Measurements from ENCODE around the gene EEFSEC.
"Not testable (repeated sequence)": the region's sequence is repeated elsewhere in the genome, so short reads cannot be mapped to it uniquely, and the experiment has no call there.

The EEFSEC gene

DNA sequence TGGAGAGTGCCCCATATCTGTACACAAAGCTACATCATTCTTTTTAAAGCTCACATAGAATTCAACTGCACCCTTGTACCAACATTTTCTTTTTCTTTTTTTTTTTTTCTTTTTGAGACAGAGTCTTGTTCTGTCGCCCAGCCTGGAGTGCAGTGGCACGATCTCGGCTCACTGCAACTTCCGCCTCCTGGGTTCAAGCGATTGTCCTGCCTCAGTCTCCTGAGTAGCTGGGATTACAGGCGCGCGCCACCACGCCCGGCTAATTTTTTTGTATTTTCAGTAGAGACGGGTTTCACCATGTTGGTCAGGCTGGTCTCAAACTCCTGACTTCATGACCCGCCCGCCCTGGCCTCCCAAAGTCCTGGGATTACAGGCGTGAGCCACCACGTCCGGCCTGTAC is 1.1 kb downstream of the EEFSEC start:
- DNase-seq = not testable (repeated sequence)

DNA sequence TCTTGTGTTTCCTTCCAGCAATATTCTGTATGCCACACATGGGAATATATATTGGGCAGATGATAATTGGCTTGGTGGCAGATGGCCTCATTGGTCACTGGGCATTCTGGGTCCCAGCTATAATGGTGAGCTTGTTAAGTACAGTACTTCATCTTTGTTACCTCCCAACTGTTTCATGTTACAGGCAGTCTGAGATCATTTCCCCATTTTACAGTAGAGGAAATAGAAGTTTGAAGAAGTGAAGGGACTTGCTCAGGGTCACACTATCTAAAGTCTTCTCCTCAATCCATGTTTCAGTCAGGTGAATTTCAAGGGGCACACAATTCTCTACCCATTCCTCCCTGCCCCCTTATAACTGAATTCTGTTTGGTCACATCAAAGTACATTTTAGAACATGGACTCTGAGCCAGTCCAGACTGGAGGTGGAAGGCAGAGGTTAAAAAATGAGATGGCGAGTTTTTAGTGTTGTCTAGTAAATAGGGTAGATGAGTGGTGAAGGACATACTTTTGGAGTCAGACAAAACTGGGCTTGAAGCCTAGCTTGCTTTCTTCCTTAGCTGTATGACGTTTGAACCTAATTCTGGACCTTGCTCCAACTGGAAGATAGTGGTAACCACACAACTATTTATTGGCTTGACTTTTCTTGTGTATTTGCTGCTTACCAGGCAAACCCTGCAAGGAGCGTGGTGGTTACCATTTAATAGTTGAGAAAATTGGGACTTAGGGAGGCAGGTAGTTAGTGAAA is 2.5 kb downstream of the EEFSEC start:
- no peak for DNase-seq

DNA sequence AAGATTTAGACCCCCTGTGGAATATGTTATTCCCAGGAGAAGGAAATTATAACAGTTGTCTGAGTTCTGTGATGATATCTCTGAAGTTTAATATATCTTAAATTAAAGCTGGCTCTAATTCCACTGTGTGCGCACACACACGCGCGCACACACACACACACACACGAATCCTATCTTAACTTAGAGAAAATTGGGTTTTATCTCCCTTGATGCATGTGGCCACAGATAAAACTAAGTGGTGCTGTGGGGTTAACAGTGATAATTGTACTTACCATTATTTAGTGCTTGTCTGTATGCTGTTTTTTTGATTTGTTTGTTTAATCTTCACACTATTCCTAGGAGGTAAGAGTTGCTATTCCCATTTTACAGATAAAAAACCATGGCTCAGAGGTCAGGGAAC is 7.4 kb downstream of the EEFSEC start:
- no peak for DNase-seq

DNA sequence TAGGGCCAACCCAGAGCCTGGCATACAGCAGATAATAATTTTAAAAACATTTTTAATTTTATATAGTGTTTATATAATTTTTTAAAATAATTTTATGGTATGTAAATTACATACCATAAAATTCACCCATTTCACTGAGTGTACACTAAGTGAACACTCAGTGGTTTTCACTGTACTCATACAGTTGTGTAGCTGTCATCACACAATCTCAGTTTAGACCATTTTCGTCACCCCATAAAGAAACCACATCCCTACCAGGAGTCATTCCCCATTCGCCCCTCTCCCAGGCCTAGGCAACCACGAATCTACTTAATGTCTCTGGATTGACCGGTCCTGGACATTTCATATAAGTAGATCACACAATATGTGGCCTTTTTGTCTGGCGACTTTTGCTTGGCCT is 10.2 kb downstream of the EEFSEC start:
- no peak for DNase-seq

DNA sequence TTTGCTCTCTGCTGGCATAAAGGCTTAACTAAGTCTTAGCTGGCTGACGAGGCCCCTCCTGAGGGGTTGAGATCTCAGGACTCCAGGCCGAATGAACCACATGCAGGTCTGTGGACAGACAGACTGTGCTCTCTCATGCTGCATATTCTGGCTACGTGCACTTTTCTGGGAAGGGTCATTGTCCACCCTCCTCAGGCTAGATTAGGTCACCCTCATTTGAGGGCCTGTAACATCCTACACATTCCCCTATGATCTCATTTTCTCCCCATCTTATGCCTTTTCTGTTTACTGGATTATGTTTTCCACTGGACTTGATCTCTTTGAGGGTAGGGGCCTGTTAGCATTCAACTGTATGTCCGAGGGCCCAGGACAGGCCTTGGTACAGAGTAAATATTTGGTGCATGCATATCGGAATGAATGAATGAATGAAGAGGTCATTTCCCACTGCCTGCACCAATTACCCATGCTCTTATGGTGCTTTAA is 13.7 kb downstream of the EEFSEC start:
- no peak for DNase-seq

DNA sequence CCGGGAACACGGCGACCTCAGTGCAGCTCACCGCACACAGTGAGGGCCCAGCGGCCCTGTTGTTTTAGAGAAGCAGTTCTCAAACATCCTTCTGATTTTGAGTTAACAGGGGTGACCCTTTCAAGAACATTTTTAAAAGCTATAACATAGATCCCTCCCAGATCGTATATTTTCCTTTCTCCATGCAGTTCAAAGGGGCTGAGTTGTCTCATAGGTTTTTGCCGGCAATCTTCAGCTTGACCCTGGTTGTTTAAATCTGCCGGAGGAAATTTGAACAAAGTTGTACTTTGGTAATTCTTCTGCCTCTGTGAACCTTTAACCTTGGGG is 14.3 kb downstream of the EEFSEC start:
- DNase-seq = no peak

DNA sequence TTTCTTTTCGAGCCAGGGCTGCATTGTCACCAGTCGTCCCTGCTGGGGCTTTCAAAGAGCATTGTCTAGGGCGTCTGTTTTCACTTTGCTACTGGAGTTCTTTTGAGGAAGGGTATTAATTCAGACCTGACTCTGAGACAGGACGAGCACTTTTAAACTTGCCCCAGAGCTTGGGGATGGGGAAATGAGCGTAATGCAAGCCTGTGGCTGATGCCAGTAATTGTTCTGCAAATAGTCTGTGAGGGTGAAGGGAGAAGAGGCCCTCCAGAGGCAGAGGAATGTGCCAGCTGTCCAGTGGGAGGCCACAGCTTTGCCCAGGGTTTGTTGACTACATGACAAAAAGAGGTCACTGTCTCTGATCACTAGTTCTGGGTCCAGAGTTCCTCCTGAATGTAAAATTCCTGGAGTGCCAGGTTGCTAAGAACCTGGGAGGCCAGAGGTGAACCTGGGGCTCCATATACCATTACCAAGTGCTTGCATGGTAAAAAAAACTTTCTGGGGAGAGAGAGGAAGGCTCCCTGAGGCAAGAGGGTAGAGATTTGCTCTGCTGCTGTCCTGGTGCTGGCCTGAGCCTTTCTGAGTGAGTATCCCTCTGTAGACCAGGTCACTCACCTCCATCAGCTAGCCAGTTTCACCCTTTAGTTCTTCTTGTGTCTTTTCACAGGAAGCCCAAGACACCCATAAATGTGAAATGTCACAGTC is 14.8 kb downstream of the EEFSEC start:
- DNase-seq = no peak

DNA sequence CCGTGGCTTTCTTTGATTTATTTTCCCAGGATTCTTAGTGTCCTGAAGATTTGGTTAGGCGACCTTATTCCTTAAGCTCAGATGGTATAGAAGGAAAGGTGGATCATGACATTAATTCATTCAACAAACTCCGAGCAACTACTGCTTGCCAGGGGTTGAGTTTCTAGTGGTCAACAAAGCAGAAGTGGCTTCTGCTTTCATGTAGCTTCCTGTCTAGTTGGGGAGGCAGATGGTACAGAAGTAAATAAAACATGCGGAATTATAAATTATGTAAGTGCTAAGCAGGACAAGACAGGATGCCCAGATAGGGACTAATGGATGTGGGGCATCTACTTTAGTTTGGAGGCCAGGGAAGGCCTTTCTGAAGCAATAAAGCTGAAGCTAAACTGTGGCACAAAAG is 15.6 kb downstream of the EEFSEC start:
- no peak for DNase-seq

DNA sequence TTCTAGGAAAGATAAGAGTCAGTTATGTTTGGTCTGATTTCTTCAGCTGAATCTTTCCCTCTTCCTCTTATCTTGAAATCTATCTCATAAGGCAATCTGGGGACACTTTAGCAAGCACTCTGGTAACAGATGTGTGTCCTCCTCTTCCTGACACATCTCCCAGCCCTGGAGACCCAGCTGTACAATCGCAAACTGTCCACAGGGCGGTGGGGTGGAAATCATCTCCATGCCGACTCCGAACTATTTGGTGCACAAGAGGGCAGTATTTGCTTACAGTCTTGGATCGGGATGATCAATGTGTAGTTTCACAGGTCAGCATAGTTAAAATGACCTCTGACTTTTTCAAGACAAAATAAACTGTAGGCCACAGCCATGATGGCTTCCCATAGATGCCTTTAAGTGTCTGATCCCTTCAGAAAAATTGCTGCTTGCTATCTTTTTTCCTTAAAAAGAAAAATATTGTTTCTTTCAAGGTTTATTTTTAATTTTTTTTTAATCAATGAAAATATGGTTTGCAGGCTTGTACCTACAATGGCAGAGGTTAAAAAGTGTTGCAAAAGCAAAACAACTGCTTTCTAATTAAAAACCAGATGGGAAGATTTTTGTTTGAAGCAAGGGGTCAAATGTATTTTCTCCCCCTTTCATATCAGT is 17.7 kb downstream of the EEFSEC start:
- no peak for DNase-seq

DNA sequence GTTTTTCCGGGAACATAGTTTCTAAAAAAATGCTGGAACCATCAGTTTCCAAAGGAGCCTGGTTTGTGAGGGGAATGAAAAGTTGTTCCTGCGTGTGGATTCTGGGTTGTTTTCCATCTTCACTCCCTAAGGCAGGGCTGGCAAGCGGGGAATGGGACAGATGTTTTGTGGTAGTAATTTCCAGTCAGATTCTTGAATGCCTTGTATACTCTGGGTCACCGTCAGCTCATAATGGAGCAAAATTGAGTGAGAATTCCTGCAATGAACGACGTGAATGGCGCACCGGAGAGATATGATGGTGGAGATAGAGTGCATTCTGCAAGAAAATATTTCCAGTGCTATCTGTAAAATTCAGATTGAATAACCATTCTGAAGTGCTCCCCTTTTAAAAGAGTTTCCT is 19.9 kb downstream of the EEFSEC start:
- DNase-seq = no peak

DNA sequence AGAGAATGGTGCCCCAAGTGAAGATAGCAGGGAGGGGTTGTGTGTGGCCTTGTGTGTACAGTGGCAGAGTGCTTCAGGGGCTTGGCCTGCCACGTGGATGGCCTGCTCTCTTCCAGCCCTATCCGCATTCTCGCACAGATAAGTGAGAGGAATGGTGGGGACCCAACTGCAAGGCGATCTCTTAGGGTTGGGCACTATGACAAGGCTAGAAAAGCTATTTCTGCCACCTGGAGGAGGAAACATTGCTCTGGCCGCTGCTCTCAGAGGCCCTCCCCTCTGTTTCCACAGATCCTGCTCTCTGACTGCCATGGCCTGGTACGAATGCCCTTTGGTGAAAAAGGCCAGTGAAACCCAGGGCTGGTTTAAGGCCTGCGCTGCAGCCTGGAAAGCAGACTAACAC is 20.6 kb downstream of the EEFSEC start:
- DNase-seq = no peak

DNA sequence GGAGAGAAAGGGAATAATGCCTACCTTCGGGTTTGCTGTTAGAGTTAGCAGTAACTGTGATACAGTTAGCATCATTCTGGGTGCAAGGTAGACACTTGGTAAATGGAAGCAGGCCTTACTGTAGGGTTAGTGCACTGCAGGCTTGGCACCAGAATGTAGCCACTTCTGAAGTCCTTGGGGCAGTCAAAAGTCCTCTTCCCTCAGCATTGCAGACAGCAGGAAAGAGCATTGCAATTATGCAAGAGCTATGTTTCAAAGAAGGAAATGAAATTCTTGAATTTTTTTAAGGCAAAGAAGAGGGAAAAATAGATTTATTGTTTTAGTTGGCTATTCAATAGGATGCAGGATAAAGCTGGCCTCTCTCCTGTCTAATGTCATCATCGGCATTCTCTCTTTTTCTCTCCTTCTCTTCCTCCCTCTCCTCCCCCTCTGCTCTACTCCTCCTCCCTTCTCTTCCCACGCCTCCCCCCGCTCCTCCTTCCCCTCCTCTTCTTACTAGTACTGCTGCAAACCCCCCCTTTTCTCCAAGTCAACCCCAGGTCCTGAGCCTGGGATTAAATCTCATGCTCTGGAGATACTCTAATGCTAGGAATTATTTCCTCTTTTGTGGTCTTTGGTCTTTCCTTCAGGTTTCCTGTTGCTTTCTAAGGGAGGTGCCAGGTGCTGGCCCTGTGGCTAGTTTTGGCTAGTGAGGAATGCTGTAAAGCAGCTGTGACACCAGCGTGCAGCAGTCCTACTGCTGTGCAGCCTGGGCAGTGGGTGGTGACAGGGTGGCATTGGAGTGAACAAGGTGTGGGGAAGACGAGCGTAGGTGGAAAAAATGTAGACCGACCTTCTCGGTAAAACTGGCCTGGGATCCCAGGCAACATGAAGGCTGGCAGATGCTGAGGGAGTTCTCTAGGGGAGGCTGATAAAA is 21.7 kb downstream of the EEFSEC start:
- no peak for DNase-seq

DNA sequence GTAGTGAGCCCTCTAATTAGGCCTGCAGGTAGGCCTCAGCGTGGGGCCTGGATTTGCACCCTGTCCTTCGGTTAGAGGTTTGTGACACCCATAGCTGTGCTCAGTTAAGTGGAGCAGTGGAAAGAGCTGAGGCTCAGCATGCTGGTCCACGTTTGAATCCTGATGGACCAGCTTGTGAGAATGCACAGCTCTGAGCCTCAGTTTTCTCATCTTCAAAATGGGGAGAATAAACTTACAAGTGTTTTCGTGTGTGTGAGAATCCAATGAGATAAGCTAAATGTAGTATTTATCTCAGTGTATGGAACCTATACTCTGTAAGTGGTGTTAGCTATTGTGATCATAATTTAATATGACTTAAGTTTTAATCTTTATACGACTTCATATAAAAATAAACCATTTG is 22.5 kb downstream of the EEFSEC start:
- no peak for DNase-seq

DNA sequence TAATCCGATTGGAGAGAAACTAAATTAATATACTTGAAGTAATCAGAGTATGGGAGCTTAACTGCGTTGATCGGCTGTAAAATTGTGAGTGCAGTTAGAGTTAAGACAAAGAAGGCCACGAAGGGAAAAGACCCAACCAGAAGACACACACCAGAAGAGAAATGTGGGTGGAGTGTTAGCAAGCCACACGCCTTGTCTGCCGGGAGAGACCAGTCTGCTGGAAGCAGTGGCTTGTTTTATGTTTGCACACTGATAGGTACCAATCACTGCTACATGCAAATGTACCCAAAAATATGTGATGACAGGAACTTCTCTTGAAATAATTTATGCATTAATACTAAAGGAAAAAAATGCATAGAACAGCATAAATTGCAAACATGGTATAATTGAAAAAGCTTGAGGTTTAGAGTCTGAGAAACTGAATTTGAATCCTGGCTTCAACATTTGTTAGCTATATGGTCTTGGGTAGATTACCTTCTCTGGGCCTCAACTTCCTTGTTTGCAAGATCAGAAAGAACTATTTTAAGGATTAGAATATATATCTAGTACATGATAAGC is 23.1 kb downstream of the EEFSEC start:
- no peak for DNase-seq

DNA sequence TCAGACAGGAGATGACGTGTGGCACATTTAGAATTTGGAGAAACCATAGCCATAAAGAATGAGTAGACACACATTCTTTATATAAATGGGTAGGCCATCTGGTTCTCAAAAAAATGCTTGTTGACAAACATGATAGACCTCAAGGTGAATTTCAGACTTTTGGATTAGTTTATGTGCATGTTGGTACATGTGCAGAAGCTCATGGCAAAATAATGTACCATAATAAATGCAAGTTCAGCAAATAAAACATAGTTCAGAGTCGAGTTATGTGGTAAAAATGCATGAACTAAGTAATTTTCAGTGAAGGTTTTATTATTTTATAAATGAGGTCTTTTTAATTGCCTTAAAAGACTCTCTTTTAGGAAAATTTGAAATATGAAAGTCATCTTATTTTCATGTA is 24.6 kb downstream of the EEFSEC start:
- DNase-seq = no peak

DNA sequence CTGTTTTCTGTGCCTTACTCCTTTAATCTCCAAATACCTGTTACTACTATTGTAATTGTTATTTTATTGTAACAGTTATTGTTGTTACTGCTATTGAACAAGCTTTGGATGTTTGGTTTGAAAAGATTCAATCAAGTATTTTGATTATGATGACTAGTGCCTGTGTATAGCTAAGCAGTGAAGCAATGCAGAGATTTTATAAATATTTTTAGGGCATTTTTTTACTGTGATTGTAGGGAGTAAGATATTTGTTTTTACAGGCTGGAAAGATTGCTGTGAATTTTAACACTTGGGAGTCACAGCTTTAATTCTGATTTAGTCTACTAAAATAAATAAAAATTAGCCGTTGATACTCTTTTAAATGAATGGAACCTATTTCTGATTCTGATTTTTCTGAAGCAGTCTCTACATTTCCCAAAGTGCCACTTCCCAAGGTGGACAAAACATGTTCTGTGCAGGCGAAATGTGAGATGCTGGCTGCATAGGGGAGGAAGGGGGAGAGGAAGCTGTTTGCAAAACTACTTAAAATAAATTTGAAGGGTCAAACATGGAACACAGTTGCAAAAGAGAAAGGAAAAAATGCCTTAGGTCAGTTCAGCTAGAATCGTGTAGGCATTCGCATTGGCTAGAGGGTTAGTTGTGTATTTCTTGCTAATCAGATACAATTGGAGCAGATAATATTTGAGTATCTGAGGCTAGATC is 25.7 kb downstream of the EEFSEC start:
- DNase-seq = no peak

DNA sequence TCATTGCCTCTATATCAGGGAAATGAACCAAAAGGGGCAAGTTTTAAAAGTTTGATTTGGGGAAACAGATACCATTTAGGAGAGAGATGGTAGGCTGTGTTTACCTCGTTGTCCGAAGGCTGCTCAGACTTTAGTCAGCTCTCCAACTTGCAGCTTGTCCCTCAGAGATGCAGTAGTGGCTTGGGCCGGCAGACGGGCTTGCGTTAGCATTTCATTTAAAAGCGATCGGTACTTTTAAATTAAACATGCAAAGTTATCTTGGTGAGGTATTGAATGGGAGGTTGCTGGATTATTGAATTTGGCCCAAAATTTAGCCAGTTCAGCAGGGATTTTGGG is 26.2 kb downstream of the EEFSEC start:
- DNase-seq = no peak

DNA sequence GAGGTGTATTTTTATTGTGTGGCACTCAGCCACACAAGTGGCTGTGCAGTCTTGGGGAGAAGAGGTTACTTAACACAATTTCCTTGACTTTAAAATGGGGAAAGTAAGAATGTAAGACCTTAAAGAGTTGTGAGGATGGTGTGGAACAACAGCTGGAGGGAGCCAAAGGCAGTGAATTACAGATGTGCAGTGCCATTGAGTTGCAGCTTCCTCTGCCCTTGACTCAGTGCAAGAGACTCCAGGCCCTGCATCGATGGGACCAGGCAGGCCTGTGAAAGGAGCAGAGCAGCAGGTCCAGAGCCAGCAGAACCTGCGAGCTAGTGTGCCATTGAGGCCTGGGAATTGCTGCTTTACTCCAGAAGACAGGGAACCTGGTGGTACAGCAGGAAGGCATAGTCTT is 27.2 kb downstream of the EEFSEC start:
- DNase-seq = no peak

DNA sequence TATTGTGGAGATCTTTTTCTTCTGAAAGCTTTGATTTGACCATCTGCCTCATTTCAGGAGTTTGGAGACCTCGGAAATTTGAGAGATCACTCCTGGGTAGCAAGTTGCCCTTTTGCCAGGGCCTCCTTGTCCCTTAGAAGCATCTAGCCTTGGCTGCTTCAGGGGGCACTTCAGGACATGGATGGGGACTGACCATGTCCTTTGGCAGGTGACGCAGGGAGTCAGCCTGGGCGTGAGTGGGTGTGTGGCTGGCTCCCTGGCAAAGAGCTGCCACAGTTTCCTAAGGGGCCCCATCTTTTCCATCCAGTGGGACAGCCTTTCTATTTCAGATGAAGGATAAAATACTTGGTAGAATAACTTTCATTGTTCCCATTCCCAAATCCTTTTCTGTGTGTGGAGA is 27.6 kb downstream of the EEFSEC start:
- DNase-seq = no peak

DNA sequence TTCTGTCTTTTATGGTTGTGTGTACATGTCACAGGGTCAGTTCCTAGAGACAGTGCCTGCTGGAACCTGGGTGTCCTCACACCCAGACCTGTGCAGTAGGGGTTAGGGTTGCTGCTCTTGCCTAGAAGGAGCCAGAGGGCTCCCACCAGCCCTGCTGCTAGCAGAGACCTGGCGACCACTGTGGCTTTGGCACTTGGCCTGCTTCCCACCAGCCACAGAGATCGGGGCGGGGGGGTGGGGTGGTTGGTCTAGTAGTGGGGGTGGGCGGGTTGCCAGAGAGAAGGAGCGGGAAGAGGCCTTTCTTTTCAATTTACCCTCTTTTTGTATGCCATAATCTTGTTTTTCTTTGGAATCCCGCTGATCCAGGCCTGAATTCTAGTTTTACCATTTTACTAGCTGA is 29.4 kb downstream of the EEFSEC start:
- no peak for DNase-seq

DNA sequence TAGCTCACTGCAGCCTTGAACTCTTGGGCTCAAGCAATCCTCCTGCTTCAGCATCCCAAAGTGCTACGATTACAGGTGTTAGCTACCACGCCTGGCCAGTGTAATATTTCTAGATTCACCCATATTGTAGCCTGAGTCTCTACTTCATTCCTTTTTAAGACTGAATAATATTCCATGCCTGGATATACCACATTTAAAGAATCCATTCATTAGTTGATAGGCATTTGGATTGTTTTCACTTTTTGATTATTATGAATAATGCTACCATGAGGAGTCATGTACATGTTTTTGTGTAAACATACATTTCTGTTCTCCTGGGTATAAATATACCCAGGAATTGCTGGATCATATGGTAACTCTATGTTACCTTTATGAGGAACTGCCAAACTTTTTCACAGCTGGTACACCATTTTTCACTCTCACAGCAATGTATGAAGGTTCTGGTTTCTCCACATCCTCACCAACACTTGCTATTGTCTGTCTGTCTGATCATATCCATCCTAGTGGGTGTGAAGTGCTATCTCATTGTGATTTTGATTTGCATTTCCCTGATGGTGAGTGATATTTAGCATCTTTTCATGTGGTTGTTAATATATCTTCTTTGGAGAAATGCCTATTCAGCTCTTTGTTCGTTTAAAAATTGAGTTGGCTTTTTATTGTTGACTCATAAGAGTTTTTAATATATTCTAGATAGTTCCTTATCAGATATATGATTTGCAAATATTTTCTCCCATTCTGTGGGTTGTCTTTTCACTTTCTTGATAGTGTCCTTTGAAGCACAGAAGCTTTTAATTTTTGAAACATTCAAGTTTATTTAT is 32.6 kb downstream of the EEFSEC start:
- DNase-seq = no peak

Data from NCI-H2081 treated with DMSO at 0.1 percent for 48 hours (cell line).